Measurements from ENCODE around the gene ZNF488.

- TF ChIP-seq CTCF (IDR thresholded peaks at IDR 0.05) (no peak), EP300 (IDR thresholded peaks at IDR 0.05) (no peak)
These were observed 25.2 kb upstream of the ZNF488 start for GRCh38 chr10:47409171-47409865.

Measured in ovary (tissue), 3 donors.